CD4-positive, alpha-beta T cell treated with Interleukin-4 for 4 hours (primary cell): Measurements from ENCODE around the gene MXRA7.
A peak's percentile ranks its signal among the peaks of the same experiment; 100 is the strongest.
"Not testable (repeated sequence)": the region's sequence is repeated elsewhere in the genome, so short reads cannot be mapped to it uniquely, and the experiment has no call there.

Source experiments
- DNase-seq: peaks from one replicate; pipeline ENCODE4 v3.0.0-alpha.2; 2020

MXRA7 gene

GRCh38 chr17:76735006-76735405, 24.2 kb upstream of the MXRA7 start:
- DNase-seq, result peak; percentile 35

- peak; percentile 35 for DNase-seq
These were observed 23.5 kb upstream of the MXRA7 start for GRCh38 chr17:76734080-76734840.

- no peak for DNase-seq
These were observed 22.8 kb upstream of the MXRA7 start for GRCh38 chr17:76733618-76733957.

- DNase-seq, result no peak
These were observed 22.2 kb upstream of the MXRA7 start for GRCh38 chr17:76732734-76733617.

GRCh38 chr17:76731800-76732733, 21.3 kb upstream of the MXRA7 start:
- DNase-seq, result not testable (repeated sequence)

GRCh38 chr17:76727745-76728456, 17.1 kb upstream of the MXRA7 start:
- DNase-seq, result peak; percentile 35

GRCh38 chr17:76726776-76727718, 16.3 kb upstream of the MXRA7 start, which contains the start of gene METTL23:
TSS of gene METTL23 (plus strand) at chr17:76726839. CDS start at chr17:76729711, 2,872 bp downstream.
- DNase-seq, result no peak

GRCh38 chr17:76726231-76726775, 15.5 kb upstream of the MXRA7 start, which contains the start of gene JMJD6:
TSS of gene JMJD6 (minus strand) at chr17:76726606. CDS start at chr17:76726475, 131 bp downstream.
- DNase-seq, result peak; percentile 98

GRCh38 chr17:76725580-76726230, 14.9 kb upstream of the MXRA7 start:
- DNase-seq, result peak; percentile 65

GRCh38 chr17:76723812-76724211, 13.0 kb upstream of the MXRA7 start:
- DNase-seq, result no peak

- DNase-seq, result not testable (repeated sequence)
These were observed 12.2 kb upstream of the MXRA7 start for GRCh38 chr17:76722977-76723376.

GRCh38 chr17:76722279-76722678, 11.5 kb upstream of the MXRA7 start:
- no peak for DNase-seq

GRCh38 chr17:76721463-76721862, 10.7 kb upstream of the MXRA7 start:
- no peak for DNase-seq

GRCh38 chr17:76720941-76721340, 10.2 kb upstream of the MXRA7 start:
- DNase-seq, result no peak

GRCh38 chr17:76720211-76720610, 9.4 kb upstream of the MXRA7 start:
- DNase-seq, result no peak

GRCh38 chr17:76718516-76718915, 7.8 kb upstream of the MXRA7 start:
- no peak for DNase-seq

- DNase-seq, result no peak
These were observed 6.1 kb upstream of the MXRA7 start for GRCh38 chr17:76716839-76717215.

- peak; percentile 92 for DNase-seq
These were observed 5.5 kb upstream of the MXRA7 start for GRCh38 chr17:76716146-76716838.

GRCh38 chr17:76715496-76715830, 4.7 kb upstream of the MXRA7 start:
- DNase-seq, result no peak
